ENCODE results near the gene ATP8A2.
"Not testable (repeated sequence)": the region's sequence is repeated elsewhere in the genome, so short reads cannot be mapped to it uniquely, and the experiment has no call there.

Gene ATP8A2

GRCh38 chr13:25371875-25372283, at the start of gene ATP8A2:
Gene ATP8A2, plus strand, starts transcription at chr13:25371974. Its CDS starts 239 bp downstream, at chr13:25372213.
- no peaks in the 10 kb centered on the region for H3K9me3 ChIP-seq (ENCODE audit: control insufficient read depth, insufficient read depth, low read length)
- H3K9ac ChIP-seq (ENCODE audit: low read depth, low read length): peak within 1 kb of the TSS; percentile 68
- H3K4me1 ChIP-seq (ENCODE audit: insufficient read depth, low read length): peaks cover 3% of the 10 kb centered on the region; the same call in 1 of the 2 replicates
- no peaks in the 10 kb centered on the region for H3K36me3 ChIP-seq (ENCODE audit: insufficient read depth, low read length)

GRCh38 chr13:25324100-25324499, 47.7 kb upstream of the ATP8A2 start:
- Histone ChIP-seq H3K9me3 (ENCODE audit: control insufficient read depth, insufficient read depth, low read length) (no peaks in the 10 kb centered on the region), H3K36me3 (ENCODE audit: insufficient read depth, low read length) (peaks cover 14% of the 10 kb centered on the region)

GRCh38 chr13:25329706-25330105, 42.1 kb upstream of the ATP8A2 start:
- H3K4me1 ChIP-seq (ENCODE audit: insufficient read depth, low read length): no peaks in the 10 kb centered on the region
- H3K9me3 ChIP-seq (ENCODE audit: control insufficient read depth, insufficient read depth, low read length): no peaks in the 10 kb centered on the region
- H3K9ac ChIP-seq (ENCODE audit: low read depth, low read length): no peak overlapping the region
- peaks cover 26% of the 10 kb centered on the region for H3K36me3 ChIP-seq (ENCODE audit: insufficient read depth, low read length)

More at GRCh38 chr13:25324100-25324499, 47.7 kb upstream of the ATP8A2 start:
- H3K9ac ChIP-seq (ENCODE audit: low read depth, low read length): no peak overlapping the region
- no peaks in the 10 kb centered on the region for H3K4me1 ChIP-seq (ENCODE audit: insufficient read depth, low read length)

DNA sequence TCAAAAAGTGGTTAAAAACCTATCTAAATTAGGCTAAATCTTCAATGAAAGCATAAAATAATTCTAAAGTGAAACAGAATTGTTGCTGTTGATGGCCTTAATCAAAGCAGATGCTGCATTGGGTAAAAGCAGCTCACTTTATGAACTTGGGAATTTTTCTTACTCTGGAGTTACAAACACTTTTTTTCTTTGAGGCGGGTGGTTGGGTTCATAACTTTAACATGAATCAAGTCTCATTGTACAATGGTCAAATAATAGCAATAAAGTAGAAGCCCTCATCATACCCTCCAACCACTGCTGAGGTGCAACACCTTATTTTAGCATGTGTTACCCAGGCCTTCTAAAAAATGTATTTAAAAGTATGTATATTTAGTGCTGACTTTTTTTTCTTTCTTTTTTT, 41.2 kb upstream of the ATP8A2 start:
- no peaks in the 10 kb centered on the region for H3K4me1 ChIP-seq (ENCODE audit: insufficient read depth, low read length)
- peaks cover 23% of the 10 kb centered on the region for H3K36me3 ChIP-seq (ENCODE audit: insufficient read depth, low read length)
- H3K9ac ChIP-seq (ENCODE audit: low read depth, low read length): no peak overlapping the region
- no peaks in the 10 kb centered on the region for H3K9me3 ChIP-seq (ENCODE audit: control insufficient read depth, insufficient read depth, low read length)

DNA sequence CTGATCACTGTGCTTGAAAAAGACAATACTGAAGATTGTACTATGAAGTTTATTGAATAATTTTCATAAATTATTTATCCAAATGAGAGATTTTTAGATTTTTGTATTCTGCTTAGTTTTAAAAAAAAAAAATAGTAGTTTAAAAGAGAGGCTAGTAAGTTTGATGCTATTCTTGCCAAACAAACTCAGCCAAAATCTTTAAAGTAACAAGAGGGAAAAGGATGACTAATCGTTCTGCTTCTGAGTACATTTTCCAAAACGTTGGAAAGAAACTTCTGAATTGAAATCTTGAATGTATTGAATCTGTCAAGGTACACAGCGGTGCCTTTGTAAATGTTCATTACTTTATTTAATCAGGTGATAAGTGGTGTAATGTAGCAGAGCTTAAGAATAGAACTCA, 35.9 kb upstream of the ATP8A2 start:
- H3K9ac ChIP-seq (ENCODE audit: low read depth, low read length): no peak overlapping the region
- no peaks in the 10 kb centered on the region for H3K9me3 ChIP-seq (ENCODE audit: control insufficient read depth, insufficient read depth, low read length)
- peaks cover 4% of the 10 kb centered on the region for H3K36me3 ChIP-seq (ENCODE audit: insufficient read depth, low read length)
- H3K4me1 ChIP-seq (ENCODE audit: insufficient read depth, low read length): no peaks in the 10 kb centered on the region

DNA sequence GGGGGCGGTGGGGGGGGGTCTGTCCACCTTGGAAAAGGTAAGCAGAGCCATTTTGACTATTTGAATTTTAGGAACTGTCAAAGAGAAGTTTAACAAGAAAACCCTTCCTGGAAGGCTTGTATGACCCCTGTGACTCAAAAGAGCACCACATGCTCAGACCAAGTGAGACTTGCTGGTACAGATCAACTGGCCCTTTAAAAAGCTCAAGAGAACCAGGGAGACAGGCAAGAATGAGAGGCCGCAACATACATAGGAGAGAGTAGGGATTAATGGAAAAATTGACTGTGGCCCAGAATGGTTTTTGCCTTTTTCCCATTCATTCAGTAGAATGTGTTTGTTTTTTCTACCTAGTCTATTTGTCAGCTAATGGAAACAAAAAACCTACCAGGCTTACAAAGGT, 26.2 kb upstream of the ATP8A2 start:
- Histone ChIP-seq H3K4me1 (ENCODE audit: insufficient read depth, low read length) (peaks cover 4% of the 10 kb centered on the region; the same call in 1 of the 2 replicates), H3K9ac (ENCODE audit: low read depth, low read length) (no peak overlapping the region), H3K9me3 (ENCODE audit: control insufficient read depth, insufficient read depth, low read length) (no peaks in the 10 kb centered on the region), H3K36me3 (ENCODE audit: insufficient read depth, low read length) (no peaks in the 10 kb centered on the region)

DNA sequence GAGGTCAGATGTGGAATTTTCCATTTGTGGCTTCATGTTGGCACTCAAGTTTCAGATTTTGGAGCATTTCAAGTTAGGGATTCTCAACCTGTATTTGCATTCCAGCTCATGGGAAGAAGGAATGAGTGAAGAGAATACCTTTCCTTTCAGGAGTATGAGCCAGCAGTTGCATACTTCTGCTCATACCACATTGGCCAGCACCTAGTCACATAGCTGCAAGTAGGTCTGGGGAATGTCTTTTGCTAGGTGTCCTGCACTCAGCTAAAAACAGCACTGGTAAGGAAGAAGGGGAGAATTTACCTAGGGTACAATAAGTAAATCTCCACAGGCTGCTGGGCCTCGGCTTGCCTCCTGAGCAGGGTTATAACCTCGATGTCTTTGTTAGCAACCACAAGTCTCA, 24.6 kb upstream of the ATP8A2 start:
- H3K36me3 ChIP-seq (ENCODE audit: insufficient read depth, low read length): no peaks in the 10 kb centered on the region
- no peak overlapping the region for H3K9ac ChIP-seq (ENCODE audit: low read depth, low read length)
- no peaks in the 10 kb centered on the region for H3K9me3 ChIP-seq (ENCODE audit: control insufficient read depth, insufficient read depth, low read length)
- peaks cover 4% of the 10 kb centered on the region; the same call in 1 of the 2 replicates for H3K4me1 ChIP-seq (ENCODE audit: insufficient read depth, low read length)

DNA sequence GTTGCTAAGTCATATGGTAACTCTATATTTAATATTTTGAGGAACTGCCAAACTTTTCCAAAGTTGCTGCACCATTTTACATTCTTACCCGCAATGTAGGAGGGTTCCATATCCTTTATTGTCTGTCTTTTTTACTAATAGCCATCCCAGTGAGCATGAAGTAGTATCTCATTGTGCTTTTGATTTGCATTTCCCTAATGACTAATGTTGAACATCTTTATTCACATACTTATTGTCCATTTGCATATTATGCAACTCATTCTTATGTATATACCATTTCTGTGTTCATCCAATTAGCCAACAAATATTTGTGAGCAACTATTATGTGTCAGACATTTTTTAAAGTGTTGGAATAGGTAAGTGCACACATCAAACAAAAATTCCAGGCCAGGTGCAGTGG, 20.4 kb upstream of the ATP8A2 start:
- Histone ChIP-seq H3K9ac (ENCODE audit: low read depth, low read length) (no peak overlapping the region), H3K9me3 (ENCODE audit: control insufficient read depth, insufficient read depth, low read length) (no peaks in the 10 kb centered on the region), H3K36me3 (ENCODE audit: insufficient read depth, low read length) (no peaks in the 10 kb centered on the region), H3K4me1 (ENCODE audit: insufficient read depth, low read length) (no peaks in the 10 kb centered on the region; the same call in 1 of the 2 replicates)

DNA sequence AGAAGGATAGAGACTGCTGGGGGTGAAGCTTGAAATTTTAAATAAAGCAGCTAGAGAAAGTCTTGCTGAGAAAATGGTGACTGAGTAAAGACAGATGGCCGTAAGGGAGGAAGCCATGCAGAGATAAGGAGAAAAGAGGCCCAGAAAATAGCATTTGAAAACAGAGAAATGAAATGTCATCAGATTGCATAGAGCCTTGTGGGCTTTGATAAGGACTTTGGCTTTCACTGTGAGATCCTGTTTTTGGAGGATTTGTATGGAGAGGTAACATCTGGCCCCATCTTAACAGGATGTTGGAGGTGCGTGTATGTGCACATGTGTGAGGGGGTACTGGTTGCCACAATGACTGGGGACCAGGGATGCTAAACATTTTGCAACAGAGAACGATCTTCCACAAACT, 19.5 kb upstream of the ATP8A2 start:
- H3K36me3 ChIP-seq (ENCODE audit: insufficient read depth, low read length): no peaks in the 10 kb centered on the region
- H3K9ac ChIP-seq (ENCODE audit: low read depth, low read length): no peak overlapping the region

DNA sequence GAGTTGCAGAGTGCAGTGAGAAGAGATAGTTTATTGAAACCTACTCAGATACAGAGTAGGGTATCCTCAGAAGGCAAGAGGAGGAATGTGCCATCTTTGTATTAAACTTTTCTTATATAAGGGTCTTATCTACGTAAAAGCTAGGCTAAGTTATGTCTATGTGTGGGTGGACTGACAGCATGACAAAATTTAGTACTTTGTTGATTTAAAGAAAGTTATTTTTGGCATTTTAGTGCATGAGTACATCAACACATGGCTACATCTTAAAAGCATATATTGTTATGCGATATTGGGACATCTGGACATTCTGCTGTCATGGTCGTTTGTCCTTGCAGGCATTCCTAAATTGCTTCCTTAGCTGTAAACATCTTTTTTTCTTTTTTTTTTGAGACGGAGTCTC, 19.0 kb upstream of the ATP8A2 start:
- no peaks in the 10 kb centered on the region for H3K9me3 ChIP-seq (ENCODE audit: control insufficient read depth, insufficient read depth, low read length)
- no peaks in the 10 kb centered on the region for H3K36me3 ChIP-seq (ENCODE audit: insufficient read depth, low read length)
- H3K4me1 ChIP-seq (ENCODE audit: insufficient read depth, low read length): no peaks in the 10 kb centered on the region; the same call in 1 of the 2 replicates
- H3K9ac ChIP-seq (ENCODE audit: low read depth, low read length): no peak overlapping the region

More for the DNA sequence above, 19.5 kb upstream of the ATP8A2 start:
- no peaks in the 10 kb centered on the region; the same call in 1 of the 2 replicates for H3K4me1 ChIP-seq (ENCODE audit: insufficient read depth, low read length)
- H3K9me3 ChIP-seq (ENCODE audit: control insufficient read depth, insufficient read depth, low read length): no peaks in the 10 kb centered on the region

DNA sequence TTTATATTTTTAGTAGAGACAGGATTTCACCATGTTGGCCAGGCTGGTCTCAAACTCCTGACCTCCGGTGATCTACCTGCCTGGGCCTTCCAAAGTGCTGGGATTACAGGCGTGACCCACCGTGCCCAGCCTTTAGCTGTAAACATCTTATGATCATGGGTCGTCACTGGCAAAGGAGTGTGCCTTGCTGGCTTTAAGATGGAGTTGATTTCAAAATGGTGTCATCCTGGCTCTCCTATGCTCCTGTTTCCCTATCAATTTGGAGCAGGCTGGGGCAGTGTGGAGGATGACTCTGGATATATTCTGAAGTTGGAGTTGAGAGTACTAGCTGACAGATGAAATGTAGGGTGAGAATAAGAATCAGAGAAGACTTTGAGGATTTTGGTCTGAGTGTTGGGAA, 18.4 kb upstream of the ATP8A2 start:
- Histone ChIP-seq H3K9me3 (ENCODE audit: control insufficient read depth, insufficient read depth, low read length) (no peaks in the 10 kb centered on the region), H3K36me3 (ENCODE audit: insufficient read depth, low read length) (no peaks in the 10 kb centered on the region), H3K9ac (ENCODE audit: low read depth, low read length) (no peak overlapping the region), H3K4me1 (ENCODE audit: insufficient read depth, low read length) (no peaks in the 10 kb centered on the region)

DNA sequence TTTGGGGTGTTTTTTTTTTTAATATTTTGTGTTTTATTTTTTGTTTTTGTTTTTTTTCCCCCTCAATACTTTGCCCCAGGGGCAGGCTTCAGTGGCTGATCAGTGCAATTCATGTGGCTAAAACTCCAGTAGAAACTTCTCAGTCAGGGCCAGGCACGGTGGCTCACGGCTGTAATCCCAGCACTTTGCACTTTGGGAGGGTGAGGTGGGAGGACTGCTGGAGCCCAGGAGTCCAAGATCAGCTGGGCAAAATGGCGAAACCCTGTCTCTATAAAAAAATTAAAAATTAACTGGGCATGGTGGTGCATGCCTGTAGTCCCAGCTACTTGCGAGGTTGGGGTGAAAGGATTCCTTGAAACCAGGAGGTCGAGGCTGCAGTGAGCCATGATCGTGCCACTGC, 17.4 kb upstream of the ATP8A2 start:
- H3K9me3 ChIP-seq (ENCODE audit: control insufficient read depth, insufficient read depth, low read length): no peaks in the 10 kb centered on the region
- H3K9ac ChIP-seq (ENCODE audit: low read depth, low read length): no peak overlapping the region
- no peaks in the 10 kb centered on the region for H3K4me1 ChIP-seq (ENCODE audit: insufficient read depth, low read length)

GRCh38 chr13:25360443-25360842, 11.3 kb upstream of the ATP8A2 start:
- H3K9me3 ChIP-seq (ENCODE audit: control insufficient read depth, insufficient read depth, low read length); H3K9ac ChIP-seq (ENCODE audit: low read depth, low read length); H3K36me3 ChIP-seq (ENCODE audit: insufficient read depth, low read length); H3K4me1 ChIP-seq (ENCODE audit: insufficient read depth, low read length): not testable (repeated sequence)

More for the DNA sequence above, 17.4 kb upstream of the ATP8A2 start:
- no peaks in the 10 kb centered on the region for H3K36me3 ChIP-seq (ENCODE audit: insufficient read depth, low read length)

GRCh38 chr13:25365720-25366235, 6.0 kb upstream of the ATP8A2 start:
- Histone ChIP-seq H3K9ac (ENCODE audit: low read depth, low read length) (no peak overlapping the region), H3K4me1 (ENCODE audit: insufficient read depth, low read length) (peaks cover 3% of the 10 kb centered on the region; the same call in 1 of the 2 replicates), H3K9me3 (ENCODE audit: control insufficient read depth, insufficient read depth, low read length) (no peaks in the 10 kb centered on the region), H3K36me3 (ENCODE audit: insufficient read depth, low read length) (no peaks in the 10 kb centered on the region)

DNA sequence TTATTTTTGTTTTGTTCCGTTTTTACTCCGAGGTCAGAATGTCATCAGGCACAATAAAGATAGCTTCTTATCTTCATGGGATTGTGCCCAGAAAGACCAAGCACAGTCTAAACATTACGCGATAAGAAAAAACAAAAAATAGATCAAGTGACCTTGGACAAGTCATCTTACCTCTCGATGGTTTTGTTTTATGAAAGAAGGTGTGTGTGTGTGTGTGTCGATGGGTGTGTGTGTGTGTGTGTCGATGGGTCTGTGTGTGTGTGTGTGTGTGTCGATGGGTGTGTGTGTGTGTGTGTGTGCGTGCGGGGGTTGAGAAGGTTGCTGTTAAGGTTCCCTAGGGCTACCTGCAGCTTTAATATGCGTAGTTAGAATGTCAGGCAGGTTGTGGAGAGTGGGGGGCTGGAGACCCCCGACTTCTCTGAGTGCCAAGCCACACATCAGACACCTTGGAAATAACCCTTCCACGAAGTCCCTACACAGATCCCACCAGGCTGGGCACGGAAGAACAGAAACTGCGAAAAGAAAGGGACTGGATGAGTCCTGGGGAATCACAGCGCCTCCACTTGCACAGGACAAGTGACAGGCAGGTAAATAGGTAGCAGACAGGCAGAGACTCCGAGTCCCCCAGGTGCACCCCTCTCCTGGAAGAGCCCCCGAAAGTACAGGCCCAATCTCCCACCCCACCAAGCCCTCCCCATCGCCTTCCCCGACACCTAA, 458 bp upstream of the ATP8A2 start:
- peak overlapping the region; percentile 68 for H3K9ac ChIP-seq (ENCODE audit: low read depth, low read length)
- H3K36me3 ChIP-seq (ENCODE audit: insufficient read depth, low read length): no peaks in the 10 kb centered on the region
- H3K4me1 ChIP-seq (ENCODE audit: insufficient read depth, low read length): peaks cover 3% of the 10 kb centered on the region; the same call in 1 of the 2 replicates
- no peaks in the 10 kb centered on the region for H3K9me3 ChIP-seq (ENCODE audit: control insufficient read depth, insufficient read depth, low read length)
